Raji (cell line): Measurements from ENCODE around the gene MED12.

Experiments used
- POLR2A ChIP-seq: IDR thresholded peaks from 2 replicates; pipeline ENCODE4 v1.6.1; 2011; ENCODE audit warnings: low read depth, low read length, control low read depth; ENCODE audit not compliant: insufficient read depth

The MED12 gene

GRCh38 chrX:71128915-71129765 is 10.7 kb downstream of the MED12 start:
- no peak for TF ChIP-seq POLR2A

GRCh38 chrX:71131510-71131909 is 13.1 kb downstream of the MED12 start:
- no peak for TF ChIP-seq POLR2A

- TF ChIP-seq POLR2A, result no peak
These were observed 22.0 kb downstream of the MED12 start for GRCh38 chrX:71140440-71140839.

GRCh38 chrX:71143508-71143907 is 25.1 kb downstream of the MED12 start:
- TF ChIP-seq POLR2A, result no peak

GRCh38 chrX:71144651-71145050 is 26.3 kb downstream of the MED12 start, which contains the start of gene NLGN3:
Gene NLGN3 (plus strand): TSS chrX:71144841. CDS start chrX:71147750, 2,909 bp downstream.
- no peak for TF ChIP-seq POLR2A

- TF ChIP-seq POLR2A, result no peak
These were observed 29.3 kb downstream of the MED12 start for GRCh38 chrX:71147496-71148277.

GRCh38 chrX:71148278-71148663 is 29.9 kb downstream of the MED12 start:
- no peak for TF ChIP-seq POLR2A

- no peak for TF ChIP-seq POLR2A
These were observed 33.0 kb downstream of the MED12 start for GRCh38 chrX:71151366-71151765.

- no peak for TF ChIP-seq POLR2A
These were observed 35.8 kb downstream of the MED12 start for GRCh38 chrX:71154196-71154595.

GRCh38 chrX:71154641-71155040 is 36.2 kb downstream of the MED12 start:
- no peak for TF ChIP-seq POLR2A

GRCh38 chrX:71158603-71159002 is 40.2 kb downstream of the MED12 start:
- no peak for TF ChIP-seq POLR2A

- no peak for TF ChIP-seq POLR2A
These were observed 40.9 kb downstream of the MED12 start for GRCh38 chrX:71159335-71159734.

GRCh38 chrX:71160475-71160874 is 42.1 kb downstream of the MED12 start:
- TF ChIP-seq POLR2A, result no peak

- no peak for TF ChIP-seq POLR2A
These were observed 44.6 kb downstream of the MED12 start for GRCh38 chrX:71162981-71163380.

- no peak for TF ChIP-seq POLR2A
These were observed 45.7 kb downstream of the MED12 start for GRCh38 chrX:71164071-71164470.

GRCh38 chrX:71166461-71166860 is 48.1 kb downstream of the MED12 start:
- TF ChIP-seq POLR2A, result no peak

GRCh38 chrX:71167031-71167781 is 48.8 kb downstream of the MED12 start:
- TF ChIP-seq POLR2A, result no peak
